K562 (cell line): Measurements from ENCODE around the gene ATP9A. TPM values are rescaled to one million over a fixed set of nuclear protein-coding genes. Genes with fewer than 3 reads are reported as not detected.

ENCODE experiments used
- BACH1 ChIP-seq: fragments of 200-800 bp; sonication (Bioruptor generic); IDR thresholded peaks from 2 replicates; pipeline ENCODE4 v1.6.1; 2016; ENCODE audit warnings: missing genetic modification characterization, missing compliant biosample characterization
- DPF2 ChIP-seq: fragments of 450-650 bp; IDR thresholded peaks from 2 replicates; pipeline ENCODE4 v1.6.1; 2016
- ETV1 ChIP-seq: fragments of 450-650 bp; conservative IDR thresholded peaks from 2 replicates; pipeline ENCODE4 v1.6.1; 2016; ENCODE audit warnings: missing genetic modification characterization, control low read depth, low read depth, missing compliant biosample characterization
- FOXP1 ChIP-seq: sonication (generic); formaldehyde crosslinking; IDR thresholded peaks from 2 replicates; pipeline ENCODE4 v1.8.0; 2022; ENCODE audit warnings: mild to moderate bottlenecking, missing genetic modification reagents
- HCFC1 ChIP-seq: IDR thresholded peaks from 2 replicates; pipeline ENCODE4 v1.6.1; 2012; ENCODE audit warnings: low read depth, low read length, improper control_type of control experiment
- MYNN ChIP-seq, 2 experiments: sonication (generic); formaldehyde crosslinking in 1 of 2; IDR thresholded peaks; 2 replicates each; pipeline versions ENCODE4 v1.5.0 to v1.6.1; 2016 to 2020; ENCODE audit warnings: antibody characterized with exemption in 1 of 2, missing genetic modification reagents in 1 of 2
- PTBP1 ChIP-seq: fragments of 200-400 bp; formaldehyde crosslinking; IDR thresholded peaks from 2 replicates; pipeline ENCODE4 v1.6.1; 2017; ENCODE audit warnings: low read depth, low read length
- RBM15 ChIP-seq: fragments of 200-400 bp; formaldehyde crosslinking; IDR thresholded peaks from 2 replicates; pipeline ENCODE4 v1.6.1; 2018; ENCODE audit warnings: mild to moderate bottlenecking, low read length, moderate library complexity; ENCODE audit not compliant: insufficient read depth
- SMC3 ChIP-seq: conservative IDR thresholded peaks from 2 replicates; pipeline ENCODE4 v1.6.1; 2011; ENCODE audit warnings: low read depth, low read length, improper control_type of control experiment; ENCODE audit not compliant: insufficient read depth
- TBL1XR1 ChIP-seq, 2 experiments: IDR thresholded peaks; 2 replicates each; pipeline ENCODE4 v1.6.1; 2012; ENCODE audit warnings: improper control_type of control experiment in 2 of 2, low read length in 2 of 2, mild to moderate bottlenecking in 1 of 2
- USF2 ChIP-seq: sonication (generic); formaldehyde crosslinking; IDR thresholded peaks from 2 replicates; pipeline ENCODE4 v1.5.0; 2020; ENCODE audit warnings: missing genetic modification reagents
- ZBTB11 ChIP-seq, 3 experiments: fragments of 200-800 bp in 1 of 3; fragments of 250-450 bp in 1 of 3; fragments of 450-650 bp in 1 of 3; sonication (Bioruptor Pico) in 1 of 3; sonication (Bioruptor generic) in 1 of 3; formaldehyde crosslinking in 1 of 3; IDR thresholded peaks; 2 replicates each; pipeline versions ENCODE4 v1.6.1 to v1.8.0; 2016 to 2022; ENCODE audit warnings: mild to moderate bottlenecking in 2 of 3, missing genetic modification characterization in 2 of 3, missing compliant biosample characterization in 1 of 3, moderate library complexity in 1 of 3
- ZNF592 ChIP-seq: fragments of 450-650 bp; IDR thresholded peaks from 2 replicates; pipeline ENCODE4 v1.6.1; 2017; ENCODE audit warnings: antibody characterized with exemption, mild to moderate bottlenecking
- ZNF77 ChIP-seq: fragments of 250-450 bp; sonication (Bioruptor Pico); IDR thresholded peaks from 2 replicates; pipeline ENCODE4 v1.5.0; 2020
- polyA plus RNA-seq, 8 experiments: library from polyadenylated mRNA; depleted of rRNA in 4 of 8; stranded (reverse) in 5 of 8; unstranded in 3 of 8; fragments of >200 nt; fragmentation: Nextera tagmentation in 2 of 8; fragmentation: Illumina TruSeq in 1 of 8; extraction: Ambion mirVana in 2 of 8; extraction: Trizol in 1 of 8; gene quantifications; 2 replicates each; pipeline versions ENCODE4 v1.2.1 to v1.2.3, GENCODE V29; 2011 to 2014; ENCODE audit warnings: inconsistent platforms in 1 of 8, missing spikeins in 1 of 8
- total RNA-seq, 7 experiments: library from RNA; depleted of rRNA in 6 of 7; stranded (reverse); fragments of >200 nt in 6 of 7; fragmentation: Illumina TruSeq in 2 of 7; extraction: Trizol in 2 of 7; gene quantifications; 2 replicates each; pipeline versions ENCODE4 v1.2.1 to v1.2.3, GENCODE V29; 2011 to 2021; ENCODE audit warnings: low replicate concordance in 1 of 7
- TF ChIP-seq, protein P1 (sequence below): fragments of 250-450 bp; sonication (Bioruptor Pico); IDR thresholded peaks from 2 replicates; pipeline ENCODE4 v1.5.0; 2021; ENCODE audit warnings: mild to moderate bottlenecking, moderate library complexity

ATP9A gene
- total and polyA plus RNA-seq, 9 of the 15 experiments (the other 6 are each of a cell fraction or from before 2014, with no cell fraction given), result 0.18 to 0.62 (median 0.29) TPM

- TF ChIP-seq ZNF592 (peak; percentile 89), ETV1 (tag) (peak; percentile 90), USF2 (CRISPR knock-in tag) (peak; percentile 89), RBM15 (no peak), DPF2 (0 out of 2 replicates have a peak, but pooled peaks have one; percentile 37), HCFC1 (0 out of 2 replicates have a peak, but pooled peaks have one; percentile 6), SMC3 (peak; percentile 86), TBL1XR1 (IDR thresholded peaks at IDR 0.05; ENCODE audit: low read length in 2 of 2) (0 out of 4 replicates have a peak, but pooled peaks of 1 of the 2 experiments have one; percentile 25), PTBP1 (no peak), MYNN (IDR thresholded peaks at IDR 0.05) (0 out of 2 replicates have a peak, but pooled peaks have one; percentile 23), MYNN (CRISPR knock-in tag; IDR thresholded peaks at IDR 0.05) (no peak), ZNF77 (CRISPR knock-in tag) (no peak), FOXP1 (CRISPR knock-in tag) (peak; percentile 88; the same call in 1 of the 2 replicates), ZBTB11 (CRISPR knock-in tag; IDR thresholded peaks at IDR 0.05) (peak in 2 of 3 experiments; percentile 17 to 47; a peak in 2 of 6 replicates), BACH1 (tag) (peak; percentile 23; the same call in 1 of the 2 replicates)
- TF ChIP-seq, protein P1, sequence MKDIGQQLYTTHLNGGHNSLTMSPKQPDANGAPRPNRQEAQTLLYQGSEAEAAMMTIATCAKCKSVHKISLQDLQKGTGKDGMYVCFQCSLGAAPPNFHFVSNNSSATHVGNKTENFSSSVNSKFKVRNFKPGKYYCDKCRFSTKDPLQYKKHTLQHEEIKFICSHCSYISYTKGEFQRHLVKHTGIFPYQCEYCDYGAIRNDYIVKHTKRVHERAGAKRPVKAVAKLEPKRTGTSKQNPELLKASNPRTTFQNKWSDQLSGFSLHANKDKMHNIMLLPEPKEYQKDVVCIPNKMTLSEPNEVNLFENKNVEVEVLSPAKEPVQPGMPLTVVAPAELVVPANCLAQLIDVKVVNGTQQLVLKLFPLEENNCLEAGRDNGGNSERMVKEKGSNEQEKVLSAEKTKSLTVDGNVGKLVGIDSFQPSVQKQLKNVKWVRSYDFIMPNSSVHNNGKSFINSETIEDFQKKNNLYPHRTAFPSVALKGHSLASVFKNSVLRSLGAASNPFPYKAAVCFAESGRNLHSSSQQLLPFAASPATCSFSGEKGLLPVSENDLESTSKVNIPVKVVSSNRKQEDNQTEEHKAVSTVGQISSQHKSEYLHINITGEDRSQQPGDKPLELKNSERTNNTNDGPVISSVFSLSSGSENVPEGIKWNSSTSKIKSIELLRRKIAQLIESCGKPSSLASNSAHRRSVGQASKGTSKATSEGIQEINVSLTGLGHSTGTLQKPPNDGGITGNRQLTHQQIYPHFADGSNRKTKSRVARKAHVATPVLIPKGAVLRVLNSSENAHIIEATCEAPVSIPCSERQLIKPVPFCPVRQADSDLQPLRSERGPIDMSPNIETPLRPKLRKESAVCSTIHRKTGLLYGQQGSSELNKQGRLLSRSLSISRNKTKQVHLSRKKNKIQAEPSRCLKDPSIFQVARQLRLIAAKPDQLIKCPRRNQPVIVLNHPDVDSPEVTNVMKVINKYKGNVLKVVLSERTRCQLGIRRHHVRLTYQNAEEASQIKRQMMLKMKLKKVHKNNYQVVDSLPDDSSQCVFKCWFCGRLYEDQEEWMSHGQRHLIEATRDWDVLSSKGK (CRISPR knock-in tag), result no peak
Observed at GRCh38 chr20:51595058-51595532, 173.1 kb downstream of the ATP9A start (continued).
